Progenitor cell of endocrine pancreas (in vitro differentiated cells): ENCODE results near the gene HCN1. TPM values are rescaled to one million over a fixed set of nuclear protein-coding genes. Genes with fewer than 3 reads are reported as not detected.

Experiments
- DNase-seq: peaks from one replicate; pipeline ENCODE4 v3.0.0; 2021; ENCODE audit warnings: low spot score; ENCODE audit not compliant: unreplicated experiment
- H3K27ac Mint-ChIP-seq: 2 replicates; pipeline ENCODE4 v1.8.0; 2021; ENCODE audit warnings: mild to moderate bottlenecking, moderate library complexity, mixed read lengths
- H3K27me3 Mint-ChIP-seq: 2 replicates; pipeline ENCODE4 v1.8.0; 2021; ENCODE audit warnings: mixed read lengths
- H3K36me3 Mint-ChIP-seq: 2 replicates; pipeline ENCODE4 v1.8.0; 2022; ENCODE audit warnings: mixed read lengths; ENCODE audit not compliant: insufficient read depth
- H3K4me1 Mint-ChIP-seq: 2 replicates; pipeline ENCODE4 v1.8.0; 2021; ENCODE audit warnings: low read depth, mixed read lengths
- H3K4me3 Mint-ChIP-seq: 2 replicates; pipeline ENCODE4 v1.8.0; 2021; ENCODE audit warnings: low read depth, mild to moderate bottlenecking, moderate library complexity, mixed read lengths
- H3K9me3 Mint-ChIP-seq: 2 replicates; pipeline ENCODE4 v1.8.0; 2021; ENCODE audit warnings: low read depth, mixed read lengths
- CTCF ChIP-seq: fragments of 200-600 bp; sonication (generic); IDR thresholded peaks from one replicate; pipeline ENCODE4 v1.5.0; 2021; ENCODE audit warnings: antibody characterized with exemption, mild to moderate bottlenecking; ENCODE audit not compliant: unreplicated experiment
- total RNA-seq: library from RNA; stranded (reverse); gene quantifications from 2 replicates; pipeline ENCODE4 v1.2.1, GENCODE V29; 2021

The HCN1 gene
- total RNA-seq, 1 donor from 2014 or later, result 0.14 TPM

- TF ChIP-seq CTCF, result no peak
- Mint-ChIP-seq H3K36me3 (no peaks in the 10 kb centered on the region), H3K27ac (no peak overlapping the region), H3K9me3 (no peaks in the 10 kb centered on the region), H3K4me1 (no peaks in the 10 kb centered on the region), H3K27me3 (no peaks in the 10 kb centered on the region), H3K4me3 (no peak overlapping the region)
- no peak for DNase-seq
Observed at GRCh38 chr5:45687701-45688100, 8.5 kb downstream of the HCN1 start.

- Mint-ChIP-seq H3K27ac (no peak overlapping the region), H3K27me3 (no peaks in the 10 kb centered on the region), H3K9me3 (no peaks in the 10 kb centered on the region), H3K36me3 (no peaks in the 10 kb centered on the region), H3K4me3 (no peak overlapping the region), H3K4me1 (no peaks in the 10 kb centered on the region)
- no peak for DNase-seq
- no peak for TF ChIP-seq CTCF
Observed at GRCh38 chr5:45686620-45687019, 9.6 kb downstream of the HCN1 start.

- Mint-ChIP-seq H3K36me3 (no peaks in the 10 kb centered on the region), H3K9me3 (no peaks in the 10 kb centered on the region), H3K27ac (no peak overlapping the region), H3K4me3 (no peak overlapping the region), H3K4me1 (no peaks in the 10 kb centered on the region), H3K27me3 (no peaks in the 10 kb centered on the region)
- DNase-seq, result no peak
- no peak for TF ChIP-seq CTCF
Observed at GRCh38 chr5:45684118-45684517, 12.1 kb downstream of the HCN1 start.

- DNase-seq, result no peak
- H3K4me1 Mint-ChIP-seq, result no peaks in the 10 kb centered on the region
- TF ChIP-seq CTCF, result no peak
- H3K36me3 Mint-ChIP-seq, result no peaks in the 10 kb centered on the region
- H3K9me3 Mint-ChIP-seq, result no peaks in the 10 kb centered on the region
- no peaks in the 10 kb centered on the region for H3K27me3 Mint-ChIP-seq
- H3K27ac Mint-ChIP-seq, result no peak overlapping the region
- H3K4me3 Mint-ChIP-seq, result no peak overlapping the region
Observed at GRCh38 chr5:45680950-45681349, 15.2 kb downstream of the HCN1 start.

GRCh38 chr5:45677524-45677923, 18.7 kb downstream of the HCN1 start:
- H3K4me3 Mint-ChIP-seq, result no peak overlapping the region
- no peaks in the 10 kb centered on the region for H3K4me1 Mint-ChIP-seq
- no peaks in the 10 kb centered on the region for H3K27me3 Mint-ChIP-seq
- H3K27ac Mint-ChIP-seq, result no peak overlapping the region
- DNase-seq, result no peak
- H3K36me3 Mint-ChIP-seq, result no peaks in the 10 kb centered on the region
- no peaks in the 10 kb centered on the region for H3K9me3 Mint-ChIP-seq
- no peak for TF ChIP-seq CTCF
